ENCODE measurements around the gene TNFRSF4. TPM values are rescaled to one million over a fixed set of nuclear protein-coding genes. Genes with fewer than 3 reads are reported as not detected.
"Not testable (repeated sequence)": the region's sequence is repeated elsewhere in the genome, so short reads cannot be mapped to it uniquely, and the experiment has no call there.

TNFRSF4 gene
- total RNA-seq, 1 donor from 2014 or later = 2.3 TPM

DNA sequence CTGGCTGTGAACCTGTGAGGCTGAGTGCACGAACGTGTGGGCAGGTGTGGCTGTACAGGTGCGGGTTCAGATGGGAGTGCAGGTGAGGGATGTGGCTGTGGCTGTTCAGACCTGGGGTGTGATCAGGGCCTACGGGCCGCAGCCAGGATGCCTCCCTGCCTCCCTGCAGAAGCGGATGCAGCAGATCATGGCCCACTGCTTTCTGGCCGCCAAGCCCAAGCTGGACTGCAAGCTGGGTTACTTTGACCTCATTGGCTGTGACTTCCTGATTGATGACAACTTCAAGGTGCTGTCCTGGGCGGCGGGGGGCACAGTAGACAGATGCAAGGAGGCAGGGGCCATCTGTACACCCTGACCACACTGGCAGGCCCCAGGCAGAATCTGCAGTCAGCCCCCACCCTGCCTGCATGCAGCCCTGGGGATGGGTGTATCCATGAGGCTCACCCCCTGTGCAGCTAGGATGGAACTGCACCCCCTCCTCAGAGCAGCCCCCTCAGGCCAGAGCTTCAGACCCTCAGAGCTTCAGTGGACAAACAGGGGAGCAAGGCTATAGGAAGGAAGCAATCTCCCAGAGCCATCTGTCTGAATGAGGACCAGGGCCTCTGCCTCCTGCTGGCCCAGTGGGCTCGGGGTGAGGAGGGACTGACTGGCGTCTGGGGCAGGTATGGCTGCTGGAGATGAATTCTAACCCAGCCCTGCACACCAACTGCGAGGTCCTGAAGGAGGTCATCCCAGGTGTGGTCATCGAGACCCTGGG, 17.3 kb downstream of the TNFRSF4 start:
- intact Hi-C loops (cut with micrococcal nuclease) = no loop called here
- ATAC-seq = no peak
- peak; percentile 17 for DNase-seq

DNA sequence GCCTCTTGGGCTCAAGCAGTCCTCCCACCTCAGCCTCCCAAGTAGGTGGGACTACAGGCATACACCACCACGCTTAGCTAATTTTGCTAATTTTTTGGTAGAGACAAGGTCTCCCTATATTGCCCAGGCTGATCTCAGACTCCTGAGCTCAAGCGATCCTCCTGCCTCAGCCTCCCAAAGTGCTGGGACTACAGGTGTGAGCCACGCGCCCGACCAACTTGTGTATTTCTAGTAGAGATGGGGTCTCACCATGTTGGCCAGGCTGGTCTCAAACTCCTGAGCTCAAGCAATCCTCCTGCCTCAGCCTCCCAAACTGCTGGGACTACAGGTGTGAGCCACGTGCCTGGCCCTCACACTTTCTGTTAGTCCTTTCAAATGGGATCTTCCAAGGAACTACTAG, 18.2 kb downstream of the TNFRSF4 start:
- DNase-seq; intact Hi-C loops (cut with micrococcal nuclease); ATAC-seq: not testable (repeated sequence)

DNA sequence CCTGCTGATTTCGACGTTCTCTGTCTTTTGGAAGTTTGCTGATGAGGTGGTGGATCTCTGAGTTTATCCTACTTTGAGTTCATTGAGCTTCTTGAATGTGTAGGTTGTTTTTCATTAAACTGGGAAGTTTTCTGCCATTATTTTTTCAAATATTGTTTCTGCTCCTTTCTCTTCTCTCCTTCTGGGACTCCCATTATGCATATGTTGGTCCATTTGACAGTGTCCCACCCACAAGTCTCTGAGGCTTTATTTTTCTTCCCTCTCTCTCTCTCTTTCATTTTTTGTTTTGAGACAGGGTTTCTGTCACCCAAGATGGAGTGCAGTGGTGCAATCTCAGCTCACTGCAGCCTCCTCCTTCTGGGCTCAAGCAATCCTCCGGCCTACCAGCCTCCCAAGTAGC, 19.2 kb downstream of the TNFRSF4 start:
- DNase-seq = no peak
- intact Hi-C loops (cut with micrococcal nuclease) = no loop called here
- no peak for ATAC-seq

DNA sequence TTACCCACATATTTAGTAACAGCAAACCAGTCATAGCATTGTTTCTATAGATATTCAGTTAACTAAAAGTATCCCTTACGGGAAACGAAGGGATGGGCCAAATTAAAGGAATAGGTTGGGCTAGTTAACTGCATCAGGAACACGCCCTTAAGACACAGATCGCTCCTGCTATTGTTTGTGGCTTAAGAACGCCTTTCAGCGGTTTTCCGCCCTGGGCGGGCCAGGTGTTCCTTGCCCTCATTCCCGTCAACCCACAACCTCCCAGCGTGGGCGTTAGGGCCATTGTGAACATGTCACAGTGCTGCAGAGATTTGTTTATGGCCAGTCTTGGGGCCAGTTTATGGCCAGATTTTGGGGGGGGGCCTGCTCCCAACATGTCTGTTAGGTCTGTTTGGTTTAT, 22.2 kb downstream of the TNFRSF4 start:
- ATAC-seq (no peak), DNase-seq (no peak)
- intact Hi-C loops (cut with micrococcal nuclease) = no loop called here

DNA sequence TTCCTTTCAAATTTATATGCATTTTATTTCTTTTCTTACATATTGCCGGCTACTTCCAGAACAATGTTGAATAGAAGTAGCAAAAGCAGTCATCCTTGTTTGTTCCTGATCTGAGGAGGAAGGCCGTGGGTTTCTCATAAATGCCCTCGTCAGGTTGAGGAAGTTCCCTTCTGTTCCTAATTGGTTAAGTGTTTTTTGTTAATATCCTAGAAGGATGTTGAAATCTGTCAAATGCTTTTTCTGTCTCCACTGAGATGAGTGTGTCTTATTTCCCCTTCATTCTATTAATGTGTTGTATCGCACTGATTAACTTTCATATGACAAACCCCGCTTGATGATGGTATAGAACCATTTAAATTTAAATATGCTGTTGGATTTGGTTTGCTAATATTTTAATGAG, 24.8 kb downstream of the TNFRSF4 start:
- no peak for ATAC-seq
- intact Hi-C loops (cut with micrococcal nuclease) = no loop called here
- DNase-seq = no peak

DNA sequence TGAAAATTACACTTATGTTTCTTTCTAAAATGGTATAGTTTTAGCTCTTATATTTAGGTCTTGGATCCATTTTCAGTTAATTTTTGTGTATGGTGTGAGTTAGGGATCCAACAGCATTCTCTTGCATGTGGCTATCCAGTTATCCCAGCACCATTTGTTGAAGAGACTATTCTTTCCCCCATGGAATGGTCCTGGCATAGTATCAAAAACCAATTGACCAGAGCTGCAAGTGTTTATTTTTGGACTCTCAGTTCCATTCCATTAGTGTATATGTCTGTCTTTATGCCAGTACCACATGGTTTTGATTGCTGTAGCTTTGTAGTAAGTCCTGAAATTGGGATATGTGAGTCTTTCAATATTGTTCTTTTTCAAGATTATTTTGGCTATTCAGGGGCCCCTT, 26.0 kb downstream of the TNFRSF4 start:
- peak; percentile 68 for ATAC-seq
- no peak for DNase-seq
- intact Hi-C loops (cut with micrococcal nuclease) = no loop called here

DNA sequence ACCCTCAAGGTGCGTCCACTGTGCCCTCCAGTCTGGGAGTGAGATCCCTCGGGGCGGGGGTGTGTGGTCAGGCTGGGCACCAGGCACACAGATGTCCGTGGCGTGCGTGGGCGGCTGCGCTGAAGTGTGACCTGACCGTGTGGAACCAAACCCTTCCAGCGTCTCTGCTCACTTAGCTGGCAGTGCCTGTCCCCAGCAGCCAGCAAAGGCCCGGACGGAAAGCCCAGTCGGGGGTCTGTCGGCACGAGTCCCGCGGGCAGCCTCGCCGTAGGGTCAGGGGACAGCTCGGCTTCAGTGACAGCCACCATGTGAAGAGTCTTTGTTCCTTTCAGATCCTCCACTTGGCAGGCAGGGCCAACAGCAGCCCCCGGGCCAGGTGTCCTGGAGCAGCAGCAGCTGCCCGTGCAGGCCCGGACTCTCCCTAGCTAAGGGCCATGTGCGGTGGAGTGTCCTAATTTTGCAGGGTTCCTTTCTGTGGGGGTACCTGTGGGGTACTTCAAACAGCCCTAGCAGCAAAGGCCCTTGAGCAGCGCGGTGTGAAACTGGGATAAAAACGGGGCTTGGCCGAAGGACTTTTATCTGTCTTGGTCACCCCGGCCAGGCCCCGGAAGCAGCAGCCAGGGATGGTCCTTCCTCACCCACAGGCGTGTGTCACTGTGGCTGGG, 28.7 kb downstream of the TNFRSF4 start:
- no peak for ATAC-seq
- peak; percentile 20 for DNase-seq
- intact Hi-C loops (cut with micrococcal nuclease) = no loop called here

DNA sequence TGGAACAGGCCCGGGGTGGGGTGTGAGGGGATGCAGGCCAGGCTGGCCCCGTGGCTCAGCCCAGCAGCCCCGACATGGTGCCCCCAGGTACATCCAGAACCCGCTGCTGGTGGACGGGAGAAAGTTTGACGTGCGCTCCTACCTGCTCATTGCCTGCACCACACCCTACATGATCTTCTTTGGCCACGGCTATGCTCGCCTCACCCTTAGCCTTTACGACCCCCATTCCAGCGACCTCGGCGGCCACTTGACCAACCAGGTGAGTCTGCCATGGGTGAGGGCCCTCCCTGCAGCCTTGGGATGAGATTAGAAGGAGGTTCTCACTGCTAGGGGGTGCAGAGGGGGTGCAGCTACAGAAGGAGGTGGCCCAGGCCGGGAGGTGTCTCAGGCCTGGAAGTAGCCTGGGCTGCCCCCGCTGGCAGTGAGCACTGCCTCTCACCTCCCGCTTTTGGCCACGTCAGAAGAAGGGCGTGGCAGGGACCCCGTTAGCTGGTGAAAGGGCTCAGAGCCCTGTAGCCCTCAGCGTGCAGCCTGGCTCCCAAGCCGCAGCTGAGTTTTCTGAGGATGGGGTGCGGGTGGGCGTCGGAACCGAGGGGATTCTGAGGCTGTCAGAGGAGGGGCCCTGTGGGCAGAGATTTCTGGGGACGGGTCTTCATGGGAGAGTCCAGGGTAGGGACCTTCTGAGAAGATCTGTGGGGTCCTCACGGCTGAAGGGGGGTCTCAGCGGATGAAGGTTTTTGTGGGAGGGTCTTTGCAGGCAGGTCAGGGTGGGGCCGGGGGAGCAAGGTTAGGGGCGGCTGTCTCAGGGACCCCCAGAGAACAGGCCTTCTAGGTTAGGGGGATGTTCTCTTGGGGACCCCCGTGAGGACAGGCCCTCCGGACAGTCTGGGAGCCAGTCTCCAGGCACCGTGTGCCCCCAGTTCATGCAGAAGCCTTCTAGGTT, 29.8 kb downstream of the TNFRSF4 start:
- no peak for ATAC-seq
- DNase-seq = peak; percentile 12
- intact Hi-C loops (cut with micrococcal nuclease) = no loop called here

DNA sequence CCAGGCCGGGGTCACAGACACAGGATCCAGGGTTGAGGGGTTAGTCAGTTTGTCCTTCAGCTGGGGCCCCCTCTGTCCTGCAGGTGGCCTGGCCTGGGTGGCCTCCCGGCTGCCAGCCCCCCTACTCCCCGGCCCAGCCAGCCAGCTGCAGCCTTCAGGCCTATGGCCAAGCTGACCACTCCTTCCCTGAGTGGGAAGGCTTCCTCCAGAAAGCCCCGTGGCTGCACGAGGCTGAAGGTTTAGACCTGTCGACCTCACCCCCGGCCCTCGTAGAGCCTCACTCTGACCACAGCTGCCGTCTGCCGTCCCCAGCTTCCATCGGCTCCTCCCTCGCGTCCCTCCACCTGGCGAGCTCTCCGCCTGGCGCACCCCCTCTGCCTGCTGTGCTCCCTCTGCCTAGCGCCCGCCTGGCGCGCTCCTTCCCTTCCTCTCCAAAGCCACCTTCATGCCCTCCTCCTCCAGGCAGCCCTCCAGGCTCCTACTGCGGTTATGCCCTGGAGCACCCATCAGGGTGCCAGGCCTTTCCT, 30.7 kb downstream of the TNFRSF4 start:
- peak; percentile 21 for DNase-seq
- intact Hi-C loops (cut with micrococcal nuclease) = no loop called here
- ATAC-seq = no peak

DNA sequence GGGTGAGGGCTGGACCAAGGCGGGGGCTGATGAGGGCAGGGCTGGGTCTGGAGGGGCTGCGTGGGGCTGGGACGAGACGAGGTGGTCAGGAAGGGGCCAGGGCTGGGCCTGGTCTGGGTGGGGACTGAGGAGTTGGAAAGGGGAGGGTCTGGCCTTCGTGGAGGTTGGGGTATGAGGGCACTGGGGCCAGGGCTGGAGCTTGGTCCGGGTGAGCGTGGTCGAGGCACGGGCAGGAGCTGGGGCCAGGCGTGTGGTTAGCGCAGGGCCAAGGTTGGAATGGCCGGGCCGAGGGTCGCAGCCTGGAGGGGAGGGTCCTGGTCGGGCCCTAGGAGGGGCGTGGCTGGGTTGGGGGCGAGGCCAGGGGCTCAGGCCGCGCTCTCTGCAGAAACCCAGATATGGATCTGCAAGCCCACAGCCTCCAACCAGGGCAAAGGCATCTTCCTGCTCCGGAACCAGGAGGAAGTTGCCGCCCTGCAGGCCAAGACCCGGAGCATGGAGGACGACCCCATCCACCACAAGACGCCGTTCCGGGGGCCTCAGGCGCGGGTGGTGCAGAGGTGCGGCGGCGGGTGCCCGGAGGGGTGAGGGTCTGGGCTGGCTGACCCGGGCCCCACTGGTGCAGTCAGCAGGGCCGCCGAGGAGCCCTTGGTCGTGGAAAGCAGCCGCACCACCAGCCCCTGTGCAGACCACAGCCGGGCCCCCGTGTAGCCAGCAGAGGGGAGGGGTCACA, 31.3 kb downstream of the TNFRSF4 start:
- ATAC-seq (peak; percentile 14), DNase-seq (peak; percentile 30)
- intact Hi-C loops (cut with micrococcal nuclease) = no loop called here

DNA sequence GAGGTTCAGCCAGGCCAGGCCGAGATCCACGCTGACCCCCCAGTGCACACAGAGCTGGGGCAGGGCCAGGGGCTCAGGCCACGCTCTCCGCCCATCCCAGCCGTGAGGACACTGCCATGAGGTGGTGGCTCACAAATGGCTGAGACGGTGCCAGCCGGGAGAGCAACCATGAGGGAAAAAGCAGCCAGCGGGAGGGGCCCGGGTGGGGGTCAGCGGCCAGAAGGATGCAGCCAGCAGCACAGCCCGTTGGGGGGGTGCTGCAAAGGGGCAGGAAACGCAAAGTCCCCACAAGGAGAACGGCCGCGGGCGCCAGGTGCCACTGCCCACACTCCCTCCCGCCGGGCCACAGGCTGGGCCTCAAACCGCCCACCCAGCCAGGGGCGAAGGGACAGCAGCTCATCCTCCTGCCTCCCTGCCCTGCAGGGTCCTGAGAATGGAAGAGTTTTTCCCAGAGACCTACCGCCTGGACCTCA, 32.0 kb downstream of the TNFRSF4 start:
- DNase-seq (peak; percentile 25), ATAC-seq (no peak)
- intact Hi-C loops (cut with micrococcal nuclease) = no loop called here

DNA sequence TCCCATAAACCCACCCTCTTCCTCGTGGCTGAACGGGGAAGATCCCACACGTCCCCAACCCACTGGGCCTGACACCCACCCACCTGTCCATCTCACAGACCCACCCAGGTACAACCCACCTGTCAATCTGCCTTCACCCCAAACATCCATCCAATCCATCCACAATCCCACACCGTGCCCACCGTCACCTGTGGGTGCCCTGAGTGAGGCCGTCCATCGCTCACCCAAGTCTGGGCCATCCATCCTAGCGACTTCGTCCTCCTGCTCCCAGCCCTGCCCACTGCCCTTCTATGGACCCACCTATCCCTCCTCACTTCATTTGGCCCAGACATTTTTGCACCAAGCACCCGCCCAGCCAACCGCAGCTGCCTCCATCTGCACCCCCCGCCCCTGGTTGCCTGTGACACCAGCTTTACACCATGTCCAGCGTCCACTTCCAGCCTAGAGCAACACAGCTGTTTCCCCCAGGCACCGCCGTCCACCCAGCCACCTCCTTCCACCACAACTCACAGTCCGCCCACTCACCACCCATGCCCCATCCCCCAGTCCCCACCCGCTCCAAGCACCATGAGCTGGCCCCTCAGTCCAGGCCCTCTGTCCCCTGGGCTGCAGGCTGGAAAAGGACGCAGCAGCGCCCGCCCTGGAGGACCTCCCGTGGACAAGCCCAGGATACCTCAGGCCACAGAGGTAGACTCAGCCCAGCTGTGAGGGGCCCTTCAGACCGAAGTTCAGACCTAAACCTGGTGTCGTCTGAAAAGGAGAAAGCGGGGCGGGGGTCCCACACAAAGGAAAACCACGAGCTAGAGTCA, 32.6 kb downstream of the TNFRSF4 start:
- intact Hi-C loops (cut with micrococcal nuclease) = no loop called here
- no peak for ATAC-seq
- peak; percentile 22 for DNase-seq

DNA sequence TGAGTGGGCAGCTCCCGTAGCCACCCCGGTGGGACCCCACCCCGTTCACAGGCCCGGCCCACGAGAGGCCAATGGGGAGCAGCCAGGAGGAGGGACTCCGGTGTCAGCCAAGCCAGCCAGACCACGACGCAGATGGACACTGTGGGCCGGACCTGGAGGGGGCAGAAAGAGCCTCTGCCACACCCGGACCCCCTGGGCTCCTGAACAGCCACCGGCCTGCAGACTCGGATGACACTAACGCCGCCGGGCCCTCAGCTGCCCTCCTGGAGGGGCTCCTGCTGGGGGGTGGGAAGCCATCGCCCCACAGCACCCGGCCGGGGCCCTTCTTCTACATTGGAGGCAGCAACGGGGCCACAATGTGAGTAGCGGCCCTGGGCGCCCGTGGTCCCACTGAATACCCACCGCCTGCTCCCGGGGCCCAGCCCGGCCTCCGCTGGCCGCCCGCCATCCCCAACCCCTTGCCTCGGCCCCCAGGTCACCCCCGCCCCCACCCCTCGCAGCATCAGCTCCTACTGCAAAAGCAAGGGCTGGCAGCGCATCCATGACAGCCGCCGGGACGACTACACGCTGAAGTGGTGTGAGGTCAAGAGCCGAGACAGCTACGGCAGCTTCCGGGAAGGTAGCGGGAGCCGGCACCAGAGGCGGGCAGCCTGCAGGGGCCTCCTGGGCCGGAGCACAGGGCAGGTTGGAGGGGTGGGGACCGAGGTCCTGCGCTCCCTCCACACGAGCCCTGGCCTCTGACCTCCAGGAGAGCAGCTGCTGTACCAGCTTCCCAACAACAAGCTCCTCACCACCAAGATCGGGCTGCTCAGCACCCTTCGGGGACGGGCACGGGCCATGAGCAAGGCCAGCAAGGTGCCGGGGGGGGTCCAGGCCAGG, 33.7 kb downstream of the TNFRSF4 start:
- intact Hi-C loops (cut with micrococcal nuclease) = no loop called here
- ATAC-seq (no peak), DNase-seq (peak; percentile 29)

DNA sequence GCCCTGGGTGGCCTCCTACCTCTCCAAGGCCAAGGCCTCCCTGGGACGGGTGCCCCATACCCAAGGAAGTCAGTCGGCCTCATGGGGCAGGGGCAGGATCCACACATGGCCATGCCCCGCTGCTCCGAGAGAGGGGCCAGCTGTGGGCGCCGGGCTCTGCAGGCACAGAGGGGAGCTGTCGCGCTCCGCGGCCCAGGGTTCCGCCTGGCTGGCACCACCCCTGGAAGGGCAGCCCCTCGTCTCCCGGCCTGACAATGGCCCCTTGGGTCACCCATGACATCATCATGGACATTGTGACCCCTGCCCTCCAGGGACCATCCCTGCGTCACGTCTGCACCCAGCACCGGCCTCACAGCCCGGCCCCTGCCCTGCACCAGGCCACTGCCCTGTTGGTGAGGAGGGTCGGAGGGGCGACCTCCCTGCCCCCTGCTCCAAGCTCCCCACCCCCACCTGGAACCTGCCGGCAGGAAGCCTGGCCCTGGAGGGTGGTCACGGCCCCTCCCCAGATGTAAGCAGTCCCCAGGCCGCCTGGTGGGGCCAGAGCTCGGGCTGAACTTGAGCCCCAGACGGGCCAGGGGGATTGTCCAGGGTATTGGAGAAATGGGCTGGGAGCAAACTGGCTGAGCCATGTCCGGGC, 34.5 kb downstream of the TNFRSF4 start:
- DNase-seq (peak; percentile 27), ATAC-seq (no peak)
- intact Hi-C loops (cut with micrococcal nuclease) = no loop called here

DNA sequence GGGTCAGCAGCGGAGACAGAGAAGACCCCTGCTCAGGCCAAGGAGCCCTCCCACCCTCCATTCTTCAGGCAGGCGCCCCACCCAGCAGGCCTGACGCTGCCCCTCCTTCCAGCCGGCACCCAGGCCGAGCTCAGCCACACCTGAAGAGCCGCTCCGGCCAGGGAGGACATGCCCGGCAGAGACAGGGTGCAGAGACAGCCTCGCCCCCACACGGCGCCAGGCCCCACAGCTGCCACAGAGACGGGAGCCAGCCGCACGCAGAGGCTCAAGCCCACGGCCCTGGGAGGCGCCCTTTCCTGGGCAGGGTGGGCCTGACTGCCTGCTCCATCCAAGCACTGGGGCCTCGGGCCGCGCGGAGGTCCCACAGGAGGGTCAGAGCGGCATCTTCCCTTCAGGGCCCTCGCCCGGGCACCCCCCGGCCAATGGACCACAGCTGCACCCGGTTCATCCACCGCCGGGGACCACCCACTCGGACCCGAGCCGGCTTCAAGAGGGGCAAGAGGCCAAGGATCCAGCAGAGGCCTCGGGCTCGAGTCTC, 35.1 kb downstream of the TNFRSF4 start:
- ATAC-seq (no peak), DNase-seq (peak; percentile 21)
- intact Hi-C loops (cut with micrococcal nuclease) = no loop called here

DNA sequence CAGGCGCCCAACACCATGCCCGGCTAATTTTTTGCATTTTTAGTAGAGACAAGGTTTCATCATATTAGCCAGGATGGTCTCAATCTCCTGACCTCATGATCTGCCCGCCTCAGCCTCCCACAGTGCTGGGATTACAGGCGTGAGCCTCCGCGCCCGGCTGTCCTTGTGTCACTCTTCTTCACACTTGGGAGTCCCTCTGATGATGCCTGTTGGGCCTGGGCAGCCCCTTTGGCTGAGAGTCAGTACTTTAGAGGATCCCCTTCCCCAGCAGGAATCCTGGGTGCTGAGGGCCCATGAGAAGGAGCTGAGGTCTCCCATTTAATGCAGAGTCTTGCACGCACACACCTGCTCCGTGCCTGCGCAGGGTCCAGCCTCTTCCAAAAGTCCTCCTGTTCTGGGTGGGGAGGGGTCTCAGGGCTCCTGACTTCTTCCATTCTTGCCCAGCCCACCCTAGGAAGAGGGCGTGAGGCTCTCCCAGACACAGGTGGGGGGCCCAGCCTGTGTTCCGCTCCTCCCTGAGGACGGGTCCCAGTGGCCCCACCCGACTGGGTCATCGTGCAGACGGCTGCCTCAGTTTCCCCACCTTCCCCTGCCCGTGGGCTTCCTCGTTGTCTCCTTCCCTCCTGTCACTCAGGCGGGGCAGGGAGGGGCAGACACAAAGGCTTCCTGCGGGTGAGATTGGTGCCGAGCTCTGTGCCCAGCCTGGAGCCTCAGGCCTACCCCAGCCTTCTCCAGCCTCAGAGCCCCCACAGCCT, 36.3 kb downstream of the TNFRSF4 start:
- intact Hi-C loops (cut with micrococcal nuclease) = no loop called here
- peak; percentile 7 for DNase-seq

More for the DNA sequence above, 36.3 kb downstream of the TNFRSF4 start:
- no peak for ATAC-seq
